Keratinocyte (primary cell): ENCODE results near the gene TNPO3.

ENCODE experiments used
- EZH2 ChIP-seq: IDR thresholded peaks from one replicate; pipeline ENCODE4 v1.6.1; 2012; ENCODE audit warnings: inconsistent platforms, mild to moderate bottlenecking, low read length, moderate library complexity
- TF ChIP-seq, protein P1 (sequence below), 3 experiments: IDR thresholded peaks in 1 of 3; conservative IDR thresholded peaks in 1 of 3; optimal IDR thresholded peaks in 1 of 3; 2 replicates in 2 of 3; 3 replicates in 1 of 3; pipeline versions ENCODE3 to v1.5.1; 2011; ENCODE audit warnings: low read length in 3 of 3, mild to moderate bottlenecking in 3 of 3, moderate library complexity in 2 of 3, control low read depth in 1 of 3, inconsistent platforms in 1 of 3; ENCODE audit not compliant: insufficient read depth in 2 of 3; ENCODE audit errors: extremely low read depth in 1 of 3

- TF ChIP-seq, protein P1, sequence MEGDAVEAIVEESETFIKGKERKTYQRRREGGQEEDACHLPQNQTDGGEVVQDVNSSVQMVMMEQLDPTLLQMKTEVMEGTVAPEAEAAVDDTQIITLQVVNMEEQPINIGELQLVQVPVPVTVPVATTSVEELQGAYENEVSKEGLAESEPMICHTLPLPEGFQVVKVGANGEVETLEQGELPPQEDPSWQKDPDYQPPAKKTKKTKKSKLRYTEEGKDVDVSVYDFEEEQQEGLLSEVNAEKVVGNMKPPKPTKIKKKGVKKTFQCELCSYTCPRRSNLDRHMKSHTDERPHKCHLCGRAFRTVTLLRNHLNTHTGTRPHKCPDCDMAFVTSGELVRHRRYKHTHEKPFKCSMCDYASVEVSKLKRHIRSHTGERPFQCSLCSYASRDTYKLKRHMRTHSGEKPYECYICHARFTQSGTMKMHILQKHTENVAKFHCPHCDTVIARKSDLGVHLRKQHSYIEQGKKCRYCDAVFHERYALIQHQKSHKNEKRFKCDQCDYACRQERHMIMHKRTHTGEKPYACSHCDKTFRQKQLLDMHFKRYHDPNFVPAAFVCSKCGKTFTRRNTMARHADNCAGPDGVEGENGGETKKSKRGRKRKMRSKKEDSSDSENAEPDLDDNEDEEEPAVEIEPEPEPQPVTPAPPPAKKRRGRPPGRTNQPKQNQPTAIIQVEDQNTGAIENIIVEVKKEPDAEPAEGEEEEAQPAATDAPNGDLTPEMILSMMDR (optimal IDR thresholded peaks at IDR 0.05 in 1 of 3, IDR thresholded peaks at IDR 0.05 in 1 of 3, conservative IDR thresholded peaks at IDR 0.05 in 1 of 3; ENCODE audit: extremely low read depth in 1 of 3, insufficient read depth in 2 of 3, low read length in 3 of 3), result no peak
- TF ChIP-seq EZH2, result no peak
Observed at GRCh38 chr7:128917122-128917521, 137.8 kb downstream of the TNPO3 start.
